GM21737 (cell line): ENCODE measurements around the gene DCC.

ENCODE experiments used
- ATAC-seq: cut with Tn5 transposase; IDR thresholded peaks from one replicate; pipeline ENCODE4 v1.9.1; 2021; ENCODE audit warnings: mild to moderate bottlenecking, moderate library complexity; ENCODE audit not compliant: unreplicated experiment

DCC gene

GRCh38 chr18:52496426-52496825, 156.4 kb downstream of the DCC start:
- ATAC-seq, result no peak

- no peak for ATAC-seq
Observed at GRCh38 chr18:52499016-52499415, 159.0 kb downstream of the DCC start.

- ATAC-seq, result no peak
Observed at GRCh38 chr18:52499644-52500043, 159.6 kb downstream of the DCC start.

- ATAC-seq, result no peak
Observed at GRCh38 chr18:52504589-52504988, 164.6 kb downstream of the DCC start.

- ATAC-seq, result no peak
Observed at GRCh38 chr18:52510139-52510538, 170.1 kb downstream of the DCC start.

- no peak for ATAC-seq
Observed at GRCh38 chr18:52518086-52518485, 178.1 kb downstream of the DCC start.

- no peak for ATAC-seq
Observed at GRCh38 chr18:52519021-52519420, 179.0 kb downstream of the DCC start.

- no peak for ATAC-seq
Observed at GRCh38 chr18:52523566-52523965, 183.6 kb downstream of the DCC start.

GRCh38 chr18:52531836-52532235, 191.8 kb downstream of the DCC start:
- no peak for ATAC-seq

GRCh38 chr18:52536039-52536438, 196.0 kb downstream of the DCC start:
- no peak for ATAC-seq

GRCh38 chr18:52537261-52537660, 197.3 kb downstream of the DCC start:
- ATAC-seq, result no peak

- ATAC-seq, result no peak
Observed at GRCh38 chr18:52541056-52541455, 201.1 kb downstream of the DCC start.

- no peak for ATAC-seq
Observed at GRCh38 chr18:52544086-52544485, 204.1 kb downstream of the DCC start.

- ATAC-seq, result no peak
Observed at GRCh38 chr18:52546686-52547346, 206.8 kb downstream of the DCC start.

GRCh38 chr18:52553441-52553840, 213.4 kb downstream of the DCC start:
- ATAC-seq, result no peak

GRCh38 chr18:52554180-52554579, 214.2 kb downstream of the DCC start:
- no peak for ATAC-seq

GRCh38 chr18:52567360-52567759, 227.4 kb downstream of the DCC start:
- no peak for ATAC-seq

GRCh38 chr18:52569492-52569891, 229.5 kb downstream of the DCC start:
- ATAC-seq, result no peak

GRCh38 chr18:52570975-52571374, 231.0 kb downstream of the DCC start:
- no peak for ATAC-seq

GRCh38 chr18:52572036-52573000, 232.3 kb downstream of the DCC start:
- ATAC-seq, result no peak

GRCh38 chr18:52577795-52578194, 237.8 kb downstream of the DCC start:
- no peak for ATAC-seq

- no peak for ATAC-seq
Observed at GRCh38 chr18:52582061-52582460, 242.1 kb downstream of the DCC start.
